Measurements from ENCODE around the gene PIP5K1C.
"Not testable (repeated sequence)": the region's sequence is repeated elsewhere in the genome, so short reads cannot be mapped to it uniquely, and the experiment has no call there.

Gene PIP5K1C

DNA sequence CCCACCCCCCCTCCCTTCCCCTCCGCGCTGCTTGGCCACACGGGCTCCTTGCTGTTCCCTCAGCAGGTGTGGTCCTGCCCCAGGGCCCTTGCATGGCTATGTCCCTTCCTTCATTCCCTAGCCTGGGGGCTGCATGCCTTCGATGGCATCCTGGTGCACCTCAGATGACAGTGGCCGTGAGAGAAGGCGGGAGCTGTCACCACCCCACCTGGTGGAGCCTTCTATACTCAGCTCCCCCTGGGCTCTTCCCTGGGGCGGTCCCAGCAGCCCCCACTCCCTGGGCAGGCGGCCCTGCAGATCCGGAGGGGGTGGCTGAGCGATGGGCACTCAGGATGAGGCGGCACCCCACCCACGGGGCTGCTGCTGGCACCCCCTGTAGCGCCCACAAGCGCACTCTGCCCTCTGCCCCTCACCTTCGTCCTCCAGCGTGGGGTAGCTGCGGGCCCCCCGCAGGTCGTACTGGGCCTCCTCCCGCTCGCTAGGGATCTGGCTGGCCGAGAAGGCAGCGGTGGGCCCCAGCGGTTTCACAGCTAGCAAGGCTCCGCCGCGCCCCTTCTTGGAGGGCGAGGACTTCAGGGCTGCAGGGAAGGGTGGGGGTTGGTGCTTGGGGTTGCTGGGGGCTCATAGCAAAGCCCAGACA lies 56.5 kb downstream of the PIP5K1C start:
- DNase-seq, result no peak

DNA sequence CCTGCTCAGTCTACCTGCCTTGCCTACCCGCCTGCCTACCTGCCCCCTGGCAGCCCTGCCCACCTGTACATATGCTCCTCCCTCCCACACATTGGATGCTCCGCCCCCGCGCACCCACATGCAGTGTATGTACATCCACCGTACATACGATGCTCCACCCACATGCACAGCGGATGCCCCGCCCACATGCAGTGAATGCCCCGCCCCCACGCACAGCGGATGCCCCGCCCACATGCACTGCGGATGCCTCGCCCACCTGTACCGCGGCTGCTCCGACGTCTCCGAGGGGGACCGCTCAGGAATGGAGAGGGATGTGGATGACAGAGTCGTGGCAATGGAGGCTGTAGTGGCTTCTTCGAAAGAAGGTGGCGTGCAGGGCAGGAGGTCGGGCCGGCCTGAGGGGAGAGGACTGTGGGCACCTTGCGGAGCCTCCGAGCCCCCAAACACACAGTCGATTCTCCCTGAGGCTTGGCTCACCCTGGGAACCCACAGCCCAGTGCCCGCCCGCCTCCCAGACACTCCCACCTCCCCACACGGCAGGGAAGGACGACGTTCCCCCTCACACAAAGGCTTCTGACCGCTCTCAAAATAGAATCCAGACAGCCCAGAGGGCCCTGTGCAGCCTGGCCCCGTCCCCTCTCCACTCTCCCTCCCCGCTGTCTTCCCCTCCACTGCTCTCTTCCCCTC lies 57.1 kb downstream of the PIP5K1C start:
- DNase-seq, result no peak

DNA sequence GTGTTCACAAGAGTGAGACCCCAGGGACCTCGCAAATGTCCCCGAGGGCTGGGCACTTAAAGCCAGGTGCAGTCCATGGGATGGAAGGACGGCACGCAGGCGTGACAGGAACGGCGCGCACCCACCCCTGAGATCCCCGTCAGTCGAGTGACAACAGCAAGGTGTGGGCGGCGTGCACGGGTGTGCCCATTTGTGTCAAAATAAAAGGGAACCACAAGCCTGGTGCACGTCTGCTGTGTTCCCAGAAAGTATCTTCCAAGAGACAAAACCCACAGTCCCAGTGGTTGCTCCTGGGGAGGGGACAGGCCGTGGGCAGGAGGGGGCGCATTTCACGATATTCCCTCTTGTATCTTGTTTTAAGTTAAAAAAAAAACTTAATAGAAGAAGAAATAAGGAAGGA lies 58.0 kb downstream of the PIP5K1C start:
- no peak for DNase-seq

DNA sequence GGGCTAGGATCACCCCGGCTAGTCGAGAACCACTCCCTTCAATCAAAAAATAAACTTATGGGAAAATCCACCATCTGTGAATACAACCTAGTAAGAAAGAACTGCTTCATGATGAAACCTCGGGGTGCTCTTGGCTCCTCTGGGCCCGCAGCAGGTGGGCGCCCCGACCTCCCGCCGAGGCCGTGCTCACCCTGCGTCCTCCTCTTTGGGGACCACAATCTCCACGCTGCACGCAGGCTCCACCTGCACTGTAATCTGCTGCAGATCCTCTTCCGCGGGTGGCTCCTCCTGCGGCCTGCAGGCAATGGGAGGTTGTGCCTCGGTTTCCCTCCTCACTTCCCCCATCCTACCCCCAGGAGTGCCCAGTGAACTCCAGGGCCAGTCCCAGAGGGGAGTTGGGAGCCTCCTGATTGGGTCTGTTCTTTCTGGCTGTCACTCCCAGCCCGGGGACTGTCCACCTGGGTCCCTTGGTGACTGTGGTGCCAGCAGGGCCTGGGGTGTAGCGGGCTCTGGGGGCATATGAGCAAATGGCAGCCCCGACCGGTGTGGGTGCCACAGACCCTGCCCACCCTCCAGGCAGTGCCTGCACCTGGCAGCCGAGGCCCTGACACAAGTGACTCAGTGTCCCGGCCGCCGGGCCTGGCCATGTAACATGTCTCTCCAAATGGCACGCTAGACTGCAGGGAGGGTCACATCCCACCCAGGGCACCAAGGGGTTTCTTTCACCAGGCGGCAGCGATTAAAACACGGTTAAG lies 58.6 kb downstream of the PIP5K1C start:
- no peak for DNase-seq

DNA sequence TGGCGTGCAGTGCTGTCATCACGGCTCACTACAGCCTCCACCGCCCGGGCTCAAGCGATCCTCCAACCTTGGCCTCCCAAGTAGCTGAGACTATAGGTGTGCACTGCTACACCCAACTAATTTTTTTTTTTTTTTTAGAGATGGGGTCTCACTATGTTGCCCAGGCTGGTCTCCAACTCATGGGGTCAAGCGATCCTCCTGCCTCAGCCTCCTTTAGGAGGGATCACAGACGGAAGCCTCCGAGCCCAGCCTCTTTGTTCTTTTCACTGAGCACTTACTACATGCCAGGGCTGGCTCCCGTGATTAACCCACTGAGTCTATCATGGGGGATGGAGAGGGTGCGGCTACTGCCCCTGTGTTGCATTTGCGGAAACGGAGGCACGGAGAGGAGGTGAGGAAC lies 60.8 kb downstream of the PIP5K1C start:
- DNase-seq, result no peak

DNA sequence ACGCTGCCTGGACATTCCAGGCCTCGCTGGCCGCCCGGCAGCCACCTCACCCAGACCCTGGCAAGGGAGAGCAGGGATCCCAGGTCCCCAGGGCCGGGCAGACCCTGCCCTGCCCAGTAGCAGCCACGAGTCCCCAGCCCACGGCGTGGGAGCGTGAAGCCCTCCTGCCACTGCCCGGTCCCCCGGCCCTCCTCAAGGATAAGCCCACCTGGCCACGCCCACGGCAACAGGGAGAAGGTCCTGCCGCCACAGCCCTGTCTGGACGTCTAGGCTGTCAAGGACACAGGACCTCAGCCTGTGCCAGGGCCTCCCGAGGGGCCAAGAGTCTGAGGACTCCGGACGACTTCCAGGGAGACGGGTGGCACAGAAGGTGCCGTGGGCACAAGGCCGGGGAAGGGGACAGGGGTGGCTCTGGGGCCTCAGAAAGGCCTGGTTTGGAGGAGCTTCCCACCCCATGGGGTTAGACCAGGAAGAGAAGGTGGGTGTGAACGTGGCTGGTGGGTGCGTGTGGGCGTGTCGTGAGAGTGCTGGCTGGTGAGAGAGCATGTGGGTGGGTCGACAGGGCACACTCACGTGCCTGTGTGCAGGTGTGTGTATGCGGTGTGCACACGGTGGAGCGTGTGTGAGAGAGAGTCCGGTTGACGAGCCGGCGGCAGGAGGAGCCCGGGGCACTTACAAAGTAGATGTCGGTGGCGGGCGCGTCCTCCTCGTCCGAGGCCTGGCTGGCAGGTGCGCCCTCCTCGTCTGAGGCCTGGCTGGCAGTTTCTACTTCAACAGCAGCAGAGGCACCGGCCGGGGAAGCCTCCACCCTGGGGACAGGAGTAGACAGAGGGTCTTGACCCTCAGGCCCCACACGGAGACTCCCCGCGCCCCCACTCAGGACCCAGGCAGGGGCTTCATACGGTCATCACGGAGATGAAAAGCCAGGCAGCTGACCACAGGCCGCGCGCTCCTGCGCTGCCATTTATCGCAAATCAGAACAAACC lies 61.8 kb downstream of the PIP5K1C start:
- no peak for DNase-seq

DNA sequence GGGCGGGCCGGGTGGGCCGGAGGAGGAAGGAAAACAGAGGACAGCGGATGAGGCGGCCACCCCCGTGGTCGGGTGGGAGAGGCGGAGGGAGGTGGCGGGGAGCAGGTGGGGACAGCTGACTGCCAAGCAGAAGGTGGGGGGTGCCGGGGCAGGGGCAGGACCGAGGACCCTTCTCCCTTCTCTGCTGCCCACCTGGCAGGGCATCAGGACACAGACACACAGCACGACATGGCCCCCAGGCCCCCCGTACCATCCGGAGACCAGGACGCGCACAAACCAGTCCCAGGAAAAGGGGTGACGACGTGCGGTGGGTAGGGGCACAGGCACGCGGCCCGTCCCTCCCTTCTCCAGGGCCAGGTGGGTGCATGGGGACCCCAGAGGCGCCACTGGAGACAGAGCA lies 62.6 kb downstream of the PIP5K1C start:
- DNase-seq, result no peak

DNA sequence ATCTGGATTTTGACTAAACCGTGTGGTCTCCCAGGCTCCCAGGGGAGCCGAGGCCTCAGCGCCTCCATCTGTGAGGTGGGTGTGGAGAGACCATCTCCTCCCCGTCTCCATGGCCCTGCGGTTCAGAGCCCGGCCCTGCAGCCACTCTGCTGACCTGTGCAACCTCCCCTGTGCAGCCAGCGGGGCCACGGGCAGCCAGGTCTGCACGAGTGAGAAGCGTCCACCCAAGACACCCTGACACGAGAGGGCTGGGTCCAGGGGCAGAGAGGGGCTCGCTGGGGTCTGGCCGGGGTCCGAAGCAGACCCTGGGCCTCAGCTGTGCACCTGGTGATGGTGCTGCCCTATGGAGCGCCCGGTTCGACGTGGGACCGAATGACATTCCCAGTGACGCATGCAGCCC lies 63.3 kb downstream of the PIP5K1C start:
- DNase-seq, result no peak

DNA sequence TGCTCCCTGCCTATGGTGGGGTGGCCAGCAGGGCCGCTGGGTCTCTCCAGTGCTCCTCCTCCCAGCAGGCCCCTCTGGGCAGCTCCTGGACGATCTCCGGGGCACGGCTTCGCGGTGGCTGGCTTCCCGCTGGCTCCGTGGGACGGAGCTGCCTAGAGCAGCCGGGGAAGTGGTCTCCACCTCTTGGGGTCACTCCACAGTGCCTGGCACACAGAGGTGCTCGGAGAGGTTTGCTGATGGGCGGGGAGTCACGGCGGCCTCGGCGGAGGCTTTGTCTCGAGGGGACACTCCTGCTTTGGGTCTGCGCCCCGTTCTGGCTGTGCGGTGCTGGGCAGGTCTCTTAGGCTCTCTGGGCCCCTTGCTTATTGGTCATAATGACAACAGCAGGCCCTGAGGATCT lies 63.8 kb downstream of the PIP5K1C start:
- no peak for DNase-seq

DNA sequence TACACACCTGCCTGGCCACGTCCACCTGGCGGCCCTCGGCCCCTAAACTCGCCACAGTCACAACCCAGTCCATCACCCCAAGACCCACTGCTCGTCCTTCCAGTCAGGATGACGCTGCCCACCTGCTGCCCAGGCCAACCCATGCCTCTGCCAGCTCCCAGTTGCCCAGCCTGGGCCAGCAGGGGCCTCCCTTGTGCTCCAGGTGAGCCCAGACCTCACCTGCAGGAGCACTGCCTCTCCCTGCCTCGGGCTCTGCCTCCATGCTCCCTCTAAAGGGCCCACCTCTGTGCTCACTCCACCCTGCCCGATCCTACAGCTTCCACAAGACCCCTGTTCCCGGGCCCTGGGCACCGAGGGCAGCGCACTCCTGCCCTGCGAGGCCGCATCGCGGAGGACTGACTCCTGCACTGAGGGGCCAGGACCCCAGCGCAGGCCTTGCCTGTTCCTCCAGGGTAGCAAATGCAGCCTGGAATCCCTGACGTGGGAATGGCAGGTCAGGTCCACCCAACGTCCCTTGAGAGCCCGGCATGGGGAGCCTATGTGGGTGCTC lies 65.7 kb downstream of the PIP5K1C start:
- DNase-seq, result no peak

DNA sequence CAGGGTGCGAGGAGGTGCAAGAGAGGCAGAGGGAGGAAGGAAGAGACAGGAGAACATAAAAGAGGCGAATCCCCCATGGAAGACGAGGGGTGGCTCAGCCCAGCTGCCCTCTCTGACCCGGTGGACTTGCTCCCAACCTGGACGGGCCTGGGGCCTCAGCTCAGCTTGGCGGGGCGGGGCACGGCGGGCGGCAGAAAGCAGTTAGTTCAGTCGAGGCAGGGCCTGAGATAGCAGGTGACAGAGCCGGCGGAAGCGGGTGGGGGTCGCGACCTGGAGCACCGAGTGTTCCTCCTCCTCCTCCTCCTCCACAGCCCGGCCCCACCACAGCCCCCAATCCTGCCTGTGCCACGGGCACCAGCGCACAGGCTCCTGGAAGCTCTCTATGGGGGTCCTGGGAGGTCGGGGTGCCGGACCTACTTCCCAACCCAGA lies 66.7 kb downstream of the PIP5K1C start:
- DNase-seq, result no peak

DNA sequence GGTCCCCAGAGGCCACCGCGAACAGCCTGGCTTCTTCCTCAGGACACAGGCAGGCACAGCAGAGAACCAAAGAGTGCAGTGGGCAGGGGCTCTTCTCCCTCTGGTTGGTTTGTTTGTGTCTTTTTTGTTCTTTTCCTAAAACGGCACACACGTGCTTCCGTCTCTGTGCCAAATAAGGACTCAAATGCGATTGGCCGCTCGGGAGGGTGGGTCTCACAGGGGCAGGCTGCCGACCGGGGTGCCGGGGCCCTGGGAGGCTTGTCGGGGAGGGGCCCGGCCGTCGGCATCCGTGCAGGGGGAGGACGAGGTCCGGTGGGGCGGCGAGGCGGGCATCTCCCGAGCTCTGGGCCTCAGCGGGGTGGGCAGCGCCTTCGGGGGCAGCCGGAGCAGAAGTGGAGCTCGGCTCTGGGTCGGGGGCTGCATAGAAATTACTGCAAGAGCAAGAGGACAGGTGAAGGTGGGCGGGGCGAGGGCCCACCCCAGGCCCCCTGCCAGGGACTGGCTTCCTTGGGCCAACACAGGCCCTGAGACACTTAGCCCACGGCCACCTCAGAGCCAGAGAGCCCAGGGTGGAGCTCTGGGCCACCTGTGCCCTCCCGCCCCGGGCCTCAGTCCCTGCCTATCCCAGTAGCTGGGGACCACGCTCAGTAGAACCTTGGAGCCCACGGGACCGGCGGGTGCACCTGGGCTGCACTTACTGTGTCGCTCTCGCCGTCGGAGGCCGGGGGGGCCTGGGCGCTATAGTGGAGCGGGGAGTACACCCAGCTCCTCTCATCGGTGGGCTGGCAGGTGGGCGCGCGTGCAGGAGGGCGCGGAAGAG lies 67.3 kb downstream of the PIP5K1C start:
- DNase-seq, result no peak

DNA sequence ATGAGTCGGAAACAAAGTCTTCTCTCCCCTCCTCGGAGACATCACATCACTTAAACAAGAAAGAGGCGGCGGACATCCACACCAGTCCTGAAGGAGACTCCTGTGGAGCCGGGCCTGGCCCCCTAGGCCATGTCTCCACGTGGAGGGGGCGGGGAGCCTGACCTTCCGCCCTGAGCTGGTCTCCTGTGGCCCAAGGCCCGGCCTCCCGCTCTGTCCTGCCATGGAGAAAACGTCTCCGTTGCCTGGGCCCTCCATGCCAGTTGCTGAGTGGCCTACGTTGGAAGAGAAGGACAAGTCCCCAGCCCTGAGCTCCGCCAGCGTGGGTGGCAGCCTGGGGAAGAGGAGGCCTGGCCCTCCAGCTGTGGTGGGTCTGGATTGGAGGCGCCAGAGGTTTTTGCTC lies 68.2 kb downstream of the PIP5K1C start:
- no peak for DNase-seq

DNA sequence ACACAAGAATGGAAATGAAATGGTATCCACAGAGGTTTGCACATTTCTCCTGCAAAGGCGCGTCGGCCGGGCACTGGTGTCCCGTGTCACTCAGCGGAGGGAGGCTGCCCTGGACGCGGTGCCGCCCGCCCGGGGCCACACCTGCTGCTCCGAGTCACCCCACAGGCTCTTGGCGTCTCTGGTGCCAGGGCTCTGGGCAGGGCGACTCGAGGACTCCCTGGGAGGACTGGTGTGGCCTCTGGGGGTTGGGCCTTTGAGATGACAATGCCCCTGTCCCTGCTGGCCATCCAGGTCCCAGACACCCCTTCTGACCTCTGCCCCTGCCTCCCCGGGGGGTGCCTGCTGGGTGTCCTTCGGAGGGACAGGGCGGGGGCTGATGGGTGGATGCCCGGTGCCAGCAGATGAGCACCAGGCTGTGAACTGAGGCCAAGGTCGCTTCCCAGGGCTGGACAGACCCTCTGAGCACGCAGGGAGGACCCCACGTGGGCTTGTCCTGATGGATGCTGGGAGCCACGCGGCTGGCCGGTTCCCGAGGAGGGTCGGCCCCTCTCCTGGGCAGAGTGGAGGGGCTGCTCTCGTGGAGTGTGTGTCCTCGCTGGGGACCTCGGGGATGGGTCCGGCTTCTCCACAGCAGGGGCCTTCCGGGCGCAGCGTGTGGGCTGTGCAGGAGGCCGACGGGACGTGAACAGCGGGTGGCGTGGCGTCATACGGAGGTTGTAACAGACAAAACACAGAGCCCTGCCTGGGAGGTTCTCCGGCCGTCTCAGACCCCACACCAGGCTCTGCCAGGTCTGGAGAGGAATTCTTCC lies 69.0 kb downstream of the PIP5K1C start:
- no peak for DNase-seq

DNA sequence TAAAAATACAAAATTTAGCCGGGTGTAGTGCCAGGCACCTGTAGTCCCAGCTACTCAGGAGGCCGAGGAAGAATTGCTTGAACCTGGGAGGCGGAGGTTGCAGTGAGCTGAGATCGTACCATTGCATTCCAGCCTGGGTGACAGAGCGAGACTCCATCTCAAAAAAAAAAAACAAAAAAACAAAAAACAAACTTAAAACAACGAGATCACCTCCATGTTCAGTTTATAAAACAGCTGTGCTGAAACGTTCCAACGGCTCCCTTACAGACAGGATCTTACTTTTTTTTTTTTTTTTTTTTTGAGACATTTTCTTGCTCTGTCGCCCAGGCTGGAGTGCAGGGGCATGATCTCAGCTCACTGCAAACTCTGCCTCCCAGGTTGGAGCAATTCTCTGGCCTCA lies 71.5 kb downstream of the PIP5K1C start:
- not testable (repeated sequence) for DNase-seq

DNA sequence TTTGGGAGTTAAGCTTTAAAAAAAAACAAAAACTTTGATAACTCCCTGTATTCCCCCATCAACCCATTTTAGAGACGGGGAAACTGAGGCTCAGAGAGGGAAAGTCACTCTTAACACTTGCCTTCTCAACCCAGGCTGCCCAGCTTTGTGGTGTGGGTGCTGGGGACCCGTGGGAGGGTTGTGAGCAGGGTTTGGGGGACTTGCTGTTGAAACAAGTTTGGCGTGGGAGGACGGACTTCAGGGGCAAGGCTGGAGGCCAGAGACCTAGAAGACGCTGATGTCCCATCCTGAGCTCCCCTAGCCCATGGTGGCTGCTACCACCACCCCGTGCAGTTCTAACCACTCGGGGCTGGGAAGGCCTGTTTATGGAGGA lies 72.9 kb downstream of the PIP5K1C start:
- no peak for DNase-seq

DNA sequence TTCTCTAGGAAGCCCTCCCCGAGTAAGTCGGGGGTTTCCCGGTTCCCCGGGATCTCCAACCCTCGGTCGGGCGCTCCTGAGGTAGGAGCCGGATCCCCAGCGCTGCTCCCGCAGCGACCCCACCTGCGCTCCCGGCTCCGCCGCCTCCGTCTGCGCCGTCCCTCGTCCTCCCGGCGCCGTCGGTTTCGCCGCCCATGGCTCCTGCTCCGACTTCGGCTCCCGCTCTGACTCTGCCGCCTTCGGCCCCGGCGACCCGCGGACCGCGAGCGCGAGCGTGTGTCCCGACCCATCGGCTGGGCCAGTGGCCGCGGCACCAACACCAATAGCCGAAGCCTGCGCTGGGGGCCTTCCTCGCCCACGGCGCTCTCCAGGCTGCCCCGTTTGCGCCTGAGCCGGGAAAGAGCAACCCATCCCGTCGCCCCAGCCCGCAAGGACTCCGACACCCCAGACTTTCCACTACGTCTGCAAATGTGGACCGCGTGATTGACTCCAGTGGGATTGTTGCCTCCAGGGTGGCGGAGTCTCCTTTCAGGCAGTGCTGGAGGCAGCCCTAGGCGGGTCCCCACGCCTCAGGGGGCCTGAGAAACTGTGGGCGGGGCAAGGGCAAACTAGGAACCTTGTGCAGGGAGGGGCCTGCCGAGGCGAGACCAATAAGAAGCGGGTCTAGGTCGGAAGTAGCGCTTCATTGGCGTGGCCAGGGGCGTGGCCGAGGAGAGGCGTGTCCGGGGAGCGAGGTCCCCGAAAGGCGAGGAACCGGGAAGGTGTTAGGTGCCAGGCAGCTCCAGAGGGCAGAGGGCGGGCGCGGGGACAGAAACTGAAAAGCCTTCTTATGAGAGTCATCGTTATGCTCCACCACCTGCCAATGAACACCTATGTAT lies 73.6 kb downstream of the PIP5K1C start, which contains the start of gene CACTIN:
Gene CACTIN (minus strand): TSS at position 318 of the 878 bp plus-strand sequence. CDS start 28 bp downstream, at position 290.
- peak; percentile 93 for DNase-seq

DNA sequence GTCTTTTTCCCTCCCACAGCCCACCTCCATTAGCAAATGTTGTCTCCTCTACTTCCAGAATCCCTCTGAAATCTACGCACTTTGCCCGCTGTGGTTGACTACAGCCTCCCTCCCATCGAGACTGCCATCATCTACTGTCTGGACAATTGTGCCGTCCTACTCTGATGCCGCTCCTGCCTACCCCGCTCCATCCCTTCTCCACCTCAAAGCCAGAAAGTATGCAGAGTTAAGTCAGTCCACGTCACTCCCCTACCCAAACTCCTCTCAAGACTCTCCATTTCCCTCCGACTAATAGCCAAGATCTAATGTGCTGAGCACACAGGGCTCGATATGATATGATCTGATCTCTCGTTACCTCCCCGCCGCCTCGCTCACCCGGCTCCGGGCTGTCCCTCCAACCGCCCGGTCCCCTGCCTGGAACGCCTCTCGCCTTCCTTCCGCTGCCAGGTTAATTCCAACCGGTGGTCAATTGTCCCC lies 74.2 kb downstream of the PIP5K1C start:
- DNase-seq, result no peak

DNA sequence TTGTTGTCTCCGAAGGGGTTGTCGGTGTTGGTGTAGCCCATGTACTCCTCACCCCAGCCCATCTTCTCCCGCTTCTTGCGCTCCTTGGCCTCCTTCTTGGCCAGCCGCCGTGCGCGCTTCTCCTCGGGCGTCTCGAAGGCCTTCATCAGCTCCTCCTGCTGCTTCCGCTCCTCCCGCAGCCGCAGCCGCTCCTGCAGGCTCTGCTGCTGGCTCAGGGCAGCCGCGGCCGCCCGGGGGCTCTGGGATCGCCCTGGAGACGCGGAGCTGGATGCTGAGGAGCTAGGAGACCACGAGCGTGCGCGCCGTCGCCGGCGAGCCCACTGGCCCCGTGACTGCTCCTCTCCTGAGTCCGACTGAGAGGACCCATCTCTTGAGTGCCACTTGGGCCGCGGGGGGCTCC lies 76.6 kb downstream of the PIP5K1C start:
- no peak for DNase-seq

DNA sequence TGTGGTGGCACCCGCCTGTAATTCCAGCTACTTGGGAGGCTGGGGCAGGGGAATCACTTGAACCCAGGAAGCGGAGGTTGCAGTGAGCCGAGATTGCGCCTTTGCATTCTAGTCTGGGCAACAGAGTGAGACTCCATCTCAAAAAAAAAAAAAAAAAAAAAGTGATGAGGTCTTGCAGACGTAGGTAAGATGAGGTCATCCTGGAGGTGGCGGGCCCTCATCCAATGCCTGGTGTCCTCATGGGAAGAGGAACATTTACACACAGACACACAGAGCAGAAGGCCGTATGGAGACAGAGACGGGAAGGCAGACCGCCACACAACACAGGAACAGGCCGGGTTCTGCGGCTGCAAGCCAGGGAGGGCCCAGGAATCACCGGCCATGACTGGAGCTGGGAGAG lies 78.0 kb downstream of the PIP5K1C start:
- DNase-seq, result no peak

Data from NCI-H1694 (cell line).